ENCODE results near the gene ASRGL1. TPM values are rescaled to one million over a fixed set of nuclear protein-coding genes. Genes with fewer than 3 reads are reported as not detected.
A peak's percentile ranks its signal among the peaks of the same experiment; 100 is the strongest.

The ASRGL1 gene
- total RNA-seq, 1 experiment from 2014 or later, result 37.7 TPM

- Histone ChIP-seq H3K9me3 (ENCODE audit: low read depth, low read length, poor library complexity, severe bottlenecking) (no peaks in the 10 kb centered on the region), H3K4me1 (ENCODE audit: insufficient read depth, low read length, poor library complexity, severe bottlenecking) (peaks cover 19% of the 10 kb centered on the region), H3K36me3 (ENCODE audit: insufficient read depth, low read length, poor library complexity, severe bottlenecking) (no peaks in the 10 kb centered on the region), H3K27me3 (replicated peaks; ENCODE audit: insufficient read depth, low read depth, low read length, poor library complexity) (no peaks in the 10 kb centered on the region), H3K27ac (ENCODE audit: low read depth, low read length, poor library complexity, severe bottlenecking) (peak overlapping the region; percentile 67), H3K4me3 (ENCODE audit: low read depth, low read length, poor library complexity, severe bottlenecking) (no peak overlapping the region)
- ChIA-PET CTCF (interaction anchor here (0.6 to 1.4 kb wide), 2 partner anchors 125 to 558 kb away, joined by 3 read pairs; no protein-coding TSS in a partner anchor), POLR2A (ENCODE audit: low non-redundant PET) (no interaction called here)
- no TSS peak for BruUV-seq (replicated peaks)
- TF ChIP-seq EZH2 (IDR thresholded peaks at IDR 0.05; ENCODE audit: borderline replicate concordance, low read depth, low read length, poor library complexity, severe bottlenecking), result no peak
- no peak for TF ChIP-seq CTCF (conservative IDR thresholded peaks at IDR 0.05; ENCODE audit: low read depth, low read length)
- intact Hi-C loops (cut with micrococcal nuclease; ENCODE audit: unreplicated experiment), result no loop called here
- DNase-seq (ENCODE audit: low spot score), result no peak
Measured at GRCh38 chr11:62418136-62418535, 80.9 kb downstream of the ASRGL1 start.

- no TSS peak for BruUV-seq (replicated peaks)
- Histone ChIP-seq H3K36me3 (ENCODE audit: insufficient read depth, low read length, poor library complexity, severe bottlenecking) (no peaks in the 10 kb centered on the region), H3K4me3 (ENCODE audit: low read depth, low read length, poor library complexity, severe bottlenecking) (no peak within 1 kb of the TSS), H3K9me3 (ENCODE audit: low read depth, low read length, poor library complexity, severe bottlenecking) (no peaks in the 10 kb centered on the region), H3K27me3 (replicated peaks; ENCODE audit: insufficient read depth, low read depth, low read length, poor library complexity) (no peaks in the 10 kb centered on the region), H3K4me1 (ENCODE audit: insufficient read depth, low read length, poor library complexity, severe bottlenecking) (peaks cover 19% of the 10 kb centered on the region), H3K27ac (ENCODE audit: low read depth, low read length, poor library complexity, severe bottlenecking) (peak within 1 kb of the TSS; percentile 67)
- TF ChIP-seq EZH2 (IDR thresholded peaks at IDR 0.05; ENCODE audit: borderline replicate concordance, low read depth, low read length, poor library complexity, severe bottlenecking) (no peak), CTCF (conservative IDR thresholded peaks at IDR 0.05; ENCODE audit: low read depth, low read length) (no peak)
- no peak for DNase-seq (ENCODE audit: low spot score)
- CTCF ChIA-PET, result interaction anchor here (0.5 to 1.4 kb wide), 3 partner anchors 124 to 557 kb away, joined by 3 to 8 read pairs (median 3); no protein-coding TSS in a partner anchor
- intact Hi-C loops (cut with micrococcal nuclease; ENCODE audit: unreplicated experiment), result no loop called here
- POLR2A ChIA-PET (ENCODE audit: low non-redundant PET), result interaction anchor here (0.6 kb wide), 1 partner anchor 528 kb away, joined by 3 read pairs; the partner anchor contains the start of gene FADS3
Measured at GRCh38 chr11:62418733-62419132, 81.5 kb downstream of the ASRGL1 start, which contains the start of gene SCGB1A1. TSS of gene SCGB1A1 (plus strand) at chr11:62419033. CDS start at chr11:62419096, 63 bp downstream.

GRCh38 chr11:62419314-62419929, 82.2 kb downstream of the ASRGL1 start:
- peak overlapping the region; percentile 67 for H3K27ac ChIP-seq (ENCODE audit: low read depth, low read length, poor library complexity, severe bottlenecking)
- peak; percentile 63 for DNase-seq (ENCODE audit: low spot score)
- H3K4me3 ChIP-seq (ENCODE audit: low read depth, low read length, poor library complexity, severe bottlenecking), result no peak overlapping the region
- BruUV-seq (replicated peaks), result no TSS peak
- H3K36me3 ChIP-seq (ENCODE audit: insufficient read depth, low read length, poor library complexity, severe bottlenecking), result no peaks in the 10 kb centered on the region
- H3K27me3 ChIP-seq (replicated peaks; ENCODE audit: insufficient read depth, low read depth, low read length, poor library complexity), result no peaks in the 10 kb centered on the region
- no peaks in the 10 kb centered on the region for H3K9me3 ChIP-seq (ENCODE audit: low read depth, low read length, poor library complexity, severe bottlenecking)
- TF ChIP-seq EZH2 (IDR thresholded peaks at IDR 0.05; ENCODE audit: borderline replicate concordance, low read depth, low read length, poor library complexity, severe bottlenecking) (no peak), CTCF (conservative IDR thresholded peaks at IDR 0.05; ENCODE audit: low read depth, low read length) (no peak)
- intact Hi-C loops (cut with micrococcal nuclease; ENCODE audit: unreplicated experiment), result no loop called here
- CTCF ChIA-PET, result interaction anchor here (1.4 kb wide), 1 partner anchor 124 kb away, joined by 3 read pairs; no protein-coding TSS in a partner anchor
- POLR2A ChIA-PET (ENCODE audit: low non-redundant PET), result interaction anchor here (0.6 kb wide), 2 partner anchors 155 to 528 kb away, joined by 3 to 5 read pairs; partner anchors contain the start of gene FADS3
- H3K4me1 ChIP-seq (ENCODE audit: insufficient read depth, low read length, poor library complexity, severe bottlenecking), result peaks cover 19% of the 10 kb centered on the region
